Effector memory CD8-positive, alpha-beta T cell (primary cell): ENCODE results near the gene TNFAIP3.
"Not testable (repeated sequence)": the region's sequence is repeated elsewhere in the genome, so short reads cannot be mapped to it uniquely, and the experiment has no call there.

ENCODE experiments used
- ATAC-seq: fragments of 150-1000 bp; cut with Tn5 transposase; replicated peaks from 2 replicates; pipeline ENCODE4 v1.10.0; 2021; ENCODE audit warnings: mild to moderate bottlenecking, moderate library complexity
- DNase-seq, 3 experiments: peaks; one replicate each; pipeline ENCODE4 v3.0.0; 2021
- H3K27ac Mint-ChIP-seq, 2 donors: one replicate each; pipeline ENCODE4 v1.8.0; 2022; ENCODE audit warnings: mild to moderate bottlenecking in 2 of 2, mixed read lengths in 2 of 2, moderate library complexity in 2 of 2
- H3K27me3 Mint-ChIP-seq, 2 donors: one replicate each; pipeline ENCODE4 v1.8.0; 2022; ENCODE audit warnings: mixed read lengths in 2 of 2
- H3K36me3 Mint-ChIP-seq: one replicate; pipeline ENCODE4 v1.8.0; 2022; ENCODE audit warnings: mild to moderate bottlenecking, moderate library complexity, mixed read lengths; ENCODE audit not compliant: insufficient read depth
- H3K4me1 Mint-ChIP-seq, 2 donors: one replicate each; pipeline ENCODE4 v1.8.0; 2022; ENCODE audit warnings: low read depth in 2 of 2, mixed read lengths in 2 of 2
- H3K4me3 Mint-ChIP-seq, 2 donors: one replicate each; pipeline ENCODE4 v1.8.0; 2022; ENCODE audit warnings: mild to moderate bottlenecking in 2 of 2, mixed read lengths in 2 of 2, moderate library complexity in 2 of 2
- H3K9me3 Mint-ChIP-seq, 2 donors: one replicate each; pipeline ENCODE4 v1.8.0; 2022; ENCODE audit warnings: mixed read lengths in 2 of 2

TNFAIP3 gene

GRCh38 chr6:137880746-137881521, 13.9 kb downstream of the TNFAIP3 start:
- DNase-seq, result peak; percentile 47 to 52 (median 51)
- peak; percentile 5 for ATAC-seq
- Mint-ChIP-seq H3K4me3 (peak overlapping the region; percentile 40 to 80), H3K4me1 (peaks cover 28 to 37% of the 10 kb centered on the region in 2 donors), H3K27me3 (no peaks in the 10 kb centered on the region), H3K36me3 (peaks cover 100% of the 10 kb centered on the region), H3K9me3 (peaks cover 0 to 2% of the 10 kb centered on the region in 2 donors), H3K27ac (peak overlapping the region; percentile 97 to 100)

- peak; percentile 3 for ATAC-seq
- peaks cover 0 to 2% of the 10 kb centered on the region in 2 donors for H3K9me3 Mint-ChIP-seq
- peaks cover 100% of the 10 kb centered on the region for H3K36me3 Mint-ChIP-seq
- H3K4me3 Mint-ChIP-seq, result peak overlapping the region; percentile 40 to 80
- DNase-seq, result peak in 1 of 3 experiments; percentile 50
- peaks cover 28 to 37% of the 10 kb centered on the region in 2 donors for H3K4me1 Mint-ChIP-seq
- no peaks in the 10 kb centered on the region for H3K27me3 Mint-ChIP-seq
- H3K27ac Mint-ChIP-seq, result peak overlapping the region; percentile 97 to 100
Measured at GRCh38 chr6:137881522-137881886, 14.4 kb downstream of the TNFAIP3 start.

GRCh38 chr6:137882225-137882961, 15.3 kb downstream of the TNFAIP3 start:
- DNase-seq (peak; percentile 43 to 50 (median 49)), ATAC-seq (peak; percentile 22)
- Mint-ChIP-seq H3K9me3 (peaks cover 0 to 2% of the 10 kb centered on the region in 2 donors), H3K4me3 (peak overlapping the region; percentile 40 to 80), H3K27ac (peak overlapping the region; percentile 97 to 100), H3K4me1 (peaks cover 28 to 39% of the 10 kb centered on the region in 2 donors), H3K27me3 (no peaks in the 10 kb centered on the region), H3K36me3 (peaks cover 98% of the 10 kb centered on the region)

- ATAC-seq (peak; percentile 31), DNase-seq (peak; percentile 55 to 59 (median 56))
- Mint-ChIP-seq H3K36me3 (peaks cover 88% of the 10 kb centered on the region), H3K4me3 (peak overlapping the region; percentile 72 to 80), H3K27ac (peak overlapping the region; percentile 97 to 100), H3K27me3 (no peaks in the 10 kb centered on the region), H3K9me3 (peaks cover 2 to 4% of the 10 kb centered on the region in 2 donors), H3K4me1 (peaks cover 28 to 38% of the 10 kb centered on the region in 2 donors)
Measured at GRCh38 chr6:137883400-137884148, 16.5 kb downstream of the TNFAIP3 start.

GRCh38 chr6:137884149-137884909, 17.3 kb downstream of the TNFAIP3 start:
- peaks cover 23 to 31% of the 10 kb centered on the region in 2 donors for H3K4me1 Mint-ChIP-seq
- H3K4me3 Mint-ChIP-seq, result peak overlapping the region; percentile 72 to 80
- H3K36me3 Mint-ChIP-seq, result peaks cover 80% of the 10 kb centered on the region
- H3K27me3 Mint-ChIP-seq, result no peaks in the 10 kb centered on the region
- DNase-seq (no peak), ATAC-seq (peak; percentile 19)
- H3K27ac Mint-ChIP-seq, result peak overlapping the region; percentile 97 to 100
- peaks cover 2 to 7% of the 10 kb centered on the region in 2 donors for H3K9me3 Mint-ChIP-seq

GRCh38 chr6:137884910-137885229, 17.8 kb downstream of the TNFAIP3 start:
- not testable (repeated sequence) for H3K27me3 Mint-ChIP-seq, ATAC-seq, H3K9me3 Mint-ChIP-seq, DNase-seq
- H3K27ac Mint-ChIP-seq, result peak overlapping the region; percentile 97 to 100
- peak overlapping the region in 1 of 2 donors; percentile 80 for H3K4me3 Mint-ChIP-seq
- H3K36me3 Mint-ChIP-seq, result peaks cover 75% of the 10 kb centered on the region
- H3K4me1 Mint-ChIP-seq, result peaks cover 20 to 29% of the 10 kb centered on the region in 2 donors

GRCh38 chr6:137886226-137886625, 19.2 kb downstream of the TNFAIP3 start:
- peak overlapping the region; percentile 97 to 100 for H3K27ac Mint-ChIP-seq

GRCh38 chr6:137890983-137891537, 24.0 kb downstream of the TNFAIP3 start:
- Mint-ChIP-seq H3K36me3 (peaks cover 18% of the 10 kb centered on the region), H3K9me3 (peaks cover 0 to 7% of the 10 kb centered on the region in 2 donors), H3K4me1 (peaks cover 0 to 1% of the 10 kb centered on the region in 2 donors), H3K4me3 (no peak overlapping the region), H3K27me3 (no peaks in the 10 kb centered on the region), H3K27ac (no peak overlapping the region)
- ATAC-seq (no peak), DNase-seq (no peak)

More at GRCh38 chr6:137886226-137886625, 19.2 kb downstream of the TNFAIP3 start:
- not testable (repeated sequence) for H3K27me3 Mint-ChIP-seq, DNase-seq, H3K9me3 Mint-ChIP-seq, ATAC-seq
- Mint-ChIP-seq H3K36me3 (peaks cover 61% of the 10 kb centered on the region), H3K4me1 (peaks cover 20 to 24% of the 10 kb centered on the region in 2 donors), H3K4me3 (peak overlapping the region in 1 of 2 donors; percentile 80)

- Mint-ChIP-seq H3K36me3 (peaks cover 9% of the 10 kb centered on the region), H3K27ac (no peak overlapping the region), H3K4me1 (no peaks in the 10 kb centered on the region), H3K27me3 (peaks cover 0 to 5% of the 10 kb centered on the region in 2 donors), H3K9me3 (peaks cover 0 to 7% of the 10 kb centered on the region in 2 donors), H3K4me3 (no peak overlapping the region)
- ATAC-seq, result no peak
- no peak for DNase-seq
Measured at GRCh38 chr6:137892271-137892708, 25.2 kb downstream of the TNFAIP3 start.

- Mint-ChIP-seq H3K27ac (no peak overlapping the region), H3K4me3 (no peak overlapping the region)
Measured at GRCh38 chr6:137893181-137893580, 26.1 kb downstream of the TNFAIP3 start.

GRCh38 chr6:137893726-137894125, 26.7 kb downstream of the TNFAIP3 start:
- Mint-ChIP-seq H3K27ac (no peak overlapping the region), H3K27me3 (peaks cover 0 to 5% of the 10 kb centered on the region in 2 donors), H3K36me3 (peaks cover 9% of the 10 kb centered on the region), H3K4me1 (no peaks in the 10 kb centered on the region), H3K9me3 (peaks cover 0 to 2% of the 10 kb centered on the region in 2 donors), H3K4me3 (no peak overlapping the region)
- DNase-seq (no peak), ATAC-seq (no peak)

More at GRCh38 chr6:137893181-137893580, 26.1 kb downstream of the TNFAIP3 start:
- Mint-ChIP-seq H3K4me1 (no peaks in the 10 kb centered on the region), H3K36me3 (peaks cover 8% of the 10 kb centered on the region), H3K9me3 (peaks cover 0 to 7% of the 10 kb centered on the region in 2 donors), H3K27me3 (peaks cover 0 to 5% of the 10 kb centered on the region in 2 donors)
- DNase-seq (no peak), ATAC-seq (no peak)

GRCh38 chr6:137894378-137894777, 27.3 kb downstream of the TNFAIP3 start:
- ATAC-seq, H3K27ac Mint-ChIP-seq, H3K4me1 Mint-ChIP-seq, DNase-seq, H3K27me3 Mint-ChIP-seq, H3K9me3 Mint-ChIP-seq, H3K4me3 Mint-ChIP-seq: not testable (repeated sequence)
- peaks cover 11% of the 10 kb centered on the region for H3K36me3 Mint-ChIP-seq
